ENCODE results near the gene DNM3.

GRCh38 chr1:171972846-171973245 is 131.5 kb downstream of the DNM3 start:
- TF ChIP-seq GATA1 (IDR thresholded peaks at IDR 0.05; ENCODE audit: low read depth, low read length) (no peak), POLR2A (IDR thresholded peaks at IDR 0.05; ENCODE audit: low read length) (no peak)
